IMR-90 (cell line): ENCODE measurements around the gene KYNU. TPM values are rescaled to one million over a fixed set of nuclear protein-coding genes. Genes with fewer than 3 reads are reported as not detected.

Experiments
- ATAC-seq: fragments of 200-7000 bp; cut with Tn5 transposase; 2 replicates; pipeline ENCODE4 v1.9.1; 2020; ENCODE audit warnings: low read depth, mild to moderate bottlenecking, moderate library complexity
- BruUV-seq: library from RNA; stranded (reverse); fragments of 400-500 nt; replicated peaks from 2 replicates; lab custom pipeline; 2021; lab: Mats Ljungman, UMichigan
- CTCF ChIA-PET: fragments of 300-600 bp; formaldehyde crosslinking; extraction: SDS; loops from one replicate; lab custom pipeline; 2021; ENCODE audit warnings: antibody characterized with exemption; lab: Yijun Ruan, JAX
- POLR2A ChIA-PET: fragments of 300-600 bp; sonication (Branson Sonifier 250); formaldehyde crosslinking; loops from one replicate; lab custom pipeline; 2022; ENCODE audit warnings: antibody characterized with exemption; ENCODE audit not compliant: unreplicated experiment; lab: Charles Lee
- DNase-seq: peaks from one replicate; pipeline ENCODE4 v3.0.0; 2013
- H2AFZ ChIP-seq: replicated peaks from 2 replicates; pipeline ENCODE3; 2013; ENCODE audit warnings: low read length, mild to moderate bottlenecking; ENCODE audit not compliant: poor library complexity
- H2AK5ac ChIP-seq: 2 replicates; pipeline ENCODE4 v1.6.1; 2013; ENCODE audit warnings: low read depth, low read length, inconsistent platforms
- H2AK9ac ChIP-seq: replicated peaks from 2 replicates; pipeline ENCODE3; 2013; ENCODE audit warnings: mild to moderate bottlenecking, low read depth, low read length, moderate library complexity; ENCODE audit not compliant: poor library complexity
- H2BK120ac ChIP-seq: 2 replicates; pipeline ENCODE4 v1.6.1; 2013; ENCODE audit warnings: low read depth, low read length, inconsistent platforms
- H2BK15ac ChIP-seq: 3 replicates; pipeline ENCODE4 v1.6.1; 2013; ENCODE audit warnings: low read depth, low read length, inconsistent platforms
- H2BK20ac ChIP-seq: 2 replicates; pipeline ENCODE4 v1.6.1; 2013; ENCODE audit warnings: low read depth, mild to moderate bottlenecking, inconsistent platforms, low read length, moderate library complexity
- H2BK5ac ChIP-seq: 2 replicates; pipeline ENCODE4 v1.6.1; 2013; ENCODE audit warnings: mild to moderate bottlenecking, low read depth, low read length, inconsistent platforms; ENCODE audit not compliant: poor library complexity, severe bottlenecking
- H3K14ac ChIP-seq: replicated peaks from 2 replicates; pipeline ENCODE4 v1.6.1; 2013; ENCODE audit warnings: low read depth, low read length, inconsistent platforms
- H3K18ac ChIP-seq: 2 replicates; pipeline ENCODE4 v1.6.1; 2013; ENCODE audit warnings: low read depth, low read length, control low read depth
- H3K23ac ChIP-seq: 2 replicates; pipeline ENCODE4 v1.6.1; 2013; ENCODE audit warnings: low read depth, low read length, inconsistent platforms
- H3K27ac ChIP-seq: 2 replicates; pipeline ENCODE4 v1.5.1; 2013; ENCODE audit warnings: mild to moderate bottlenecking, control low read depth, low read length; ENCODE audit not compliant: insufficient read depth
- H3K27me3 ChIP-seq: 2 replicates; pipeline ENCODE4 v1.6.1; 2013; ENCODE audit warnings: low read length; ENCODE audit not compliant: control insufficient read depth, insufficient read depth
- H3K36me3 ChIP-seq: 2 replicates; pipeline ENCODE4 v1.6.1; 2013; ENCODE audit warnings: low read length, mixed read lengths; ENCODE audit not compliant: control insufficient read depth, insufficient read depth
- H3K4ac ChIP-seq: 2 replicates; pipeline ENCODE4 v1.6.1; 2013; ENCODE audit warnings: low read depth, low read length, inconsistent platforms
- H3K4me1 ChIP-seq: 2 replicates; pipeline ENCODE4 v1.6.1; 2013; ENCODE audit warnings: low read length, mixed read lengths; ENCODE audit not compliant: control insufficient read depth, insufficient read depth
- H3K4me2 ChIP-seq: 2 replicates; pipeline ENCODE4 v1.6.1; 2013; ENCODE audit warnings: low read depth, mild to moderate bottlenecking, control low read depth, low read length, moderate library complexity
- H3K4me3 ChIP-seq: 2 replicates; pipeline ENCODE4 v1.5.1; 2013; ENCODE audit warnings: low read depth, mild to moderate bottlenecking, control low read depth, low read length, moderate library complexity; ENCODE audit not compliant: insufficient read depth
- H3K56ac ChIP-seq: 2 replicates; pipeline ENCODE4 v1.6.1; 2013; ENCODE audit warnings: low read length, inconsistent platforms; ENCODE audit not compliant: insufficient read depth; ENCODE audit errors: extremely low read depth
- H3K79me1 ChIP-seq, 2 experiments: 2 replicates each; pipeline ENCODE4 v1.6.1; 2013; ENCODE audit warnings: low read length in 2 of 2, inconsistent platforms in 1 of 2, low read depth in 1 of 2
- H3K9ac ChIP-seq: 2 replicates; pipeline ENCODE4 v1.6.1; 2013; ENCODE audit warnings: low read depth, low read length, control low read depth
- H3K9me1 ChIP-seq: 2 replicates; pipeline ENCODE4 v1.6.1; 2013; ENCODE audit warnings: low read length, inconsistent platforms; ENCODE audit not compliant: insufficient read depth
- H3K9me3 ChIP-seq: 2 replicates; pipeline ENCODE4 v1.6.1; 2013; ENCODE audit warnings: low read length; ENCODE audit not compliant: control insufficient read depth, insufficient read depth
- H4K20me1 ChIP-seq: 2 replicates; pipeline ENCODE4 v1.6.1; 2013; ENCODE audit warnings: low read length, inconsistent platforms; ENCODE audit not compliant: insufficient read depth
- H4K5ac ChIP-seq: 2 replicates; pipeline ENCODE4 v1.6.1; 2013; ENCODE audit warnings: mild to moderate bottlenecking, low read depth, low read length, control low read depth
- H4K8ac ChIP-seq, 2 experiments: 2 replicates each; pipeline ENCODE4 v1.6.1; 2013; ENCODE audit warnings: low read depth in 2 of 2, low read length in 2 of 2, control low read depth in 1 of 2, inconsistent platforms in 1 of 2
- H4K91ac ChIP-seq: 2 replicates; pipeline ENCODE4 v1.6.1; 2013; ENCODE audit warnings: low read depth, low read length, inconsistent platforms; ENCODE audit not compliant: insufficient read depth
- BHLHE40 ChIP-seq: fragments of 150-350 bp; IDR thresholded peaks from 2 replicates; pipeline ENCODE4 v1.6.1; 2016; ENCODE audit warnings: mild to moderate bottlenecking, low read depth, low read length
- CEBPB ChIP-seq: IDR thresholded peaks from 2 replicates; pipeline ENCODE4 v1.6.1; 2012; ENCODE audit warnings: low read depth, low read length, improper control_type of control experiment
- CHD1 ChIP-seq: IDR thresholded peaks from 2 replicates; pipeline ENCODE4 v1.6.1; 2012; ENCODE audit warnings: low read depth, low read length, improper control_type of control experiment
- FOS ChIP-seq: fragments of 150-350 bp; IDR thresholded peaks from 2 replicates; pipeline ENCODE4 v1.6.1; 2016; ENCODE audit warnings: low read depth, low read length
- MAFK ChIP-seq: IDR thresholded peaks from 2 replicates; pipeline ENCODE4 v1.6.1; 2012; ENCODE audit warnings: low read depth, low read length, improper control_type of control experiment
- MAZ ChIP-seq: IDR thresholded peaks from 2 replicates; pipeline ENCODE4 v1.6.1; 2012; ENCODE audit warnings: low read depth, mild to moderate bottlenecking, low read length, improper control_type of control experiment, moderate library complexity, borderline replicate concordance
- MXI1 ChIP-seq: IDR thresholded peaks from 2 replicates; pipeline ENCODE4 v1.6.1; 2012; ENCODE audit warnings: low read depth, mild to moderate bottlenecking, low read length, moderate library complexity, borderline replicate concordance
- NFE2L2 ChIP-seq: fragments of 150-350 bp; IDR thresholded peaks from 2 replicates; pipeline ENCODE4 v1.6.1; 2016; ENCODE audit warnings: low read depth, mild to moderate bottlenecking, low read length
- POLR2A ChIP-seq: IDR thresholded peaks from 2 replicates; pipeline ENCODE4 v1.6.1; 2012; ENCODE audit warnings: mild to moderate bottlenecking, low read depth, low read length
- RAD21 ChIP-seq: IDR thresholded peaks from 2 replicates; pipeline ENCODE4 v1.6.1; 2012; ENCODE audit warnings: low read length, improper control_type of control experiment
- RCOR1 ChIP-seq: IDR thresholded peaks from 2 replicates; pipeline ENCODE4 v1.6.1; 2012; ENCODE audit warnings: mild to moderate bottlenecking, low read length, improper control_type of control experiment; ENCODE audit not compliant: insufficient replicate concordance
- RFX5 ChIP-seq: IDR thresholded peaks from 2 replicates; pipeline ENCODE4 v1.8.0; 2012; ENCODE audit warnings: low read depth, mild to moderate bottlenecking, low read length, moderate library complexity
- SMC3 ChIP-seq: fragments of 150-350 bp; IDR thresholded peaks from 2 replicates; pipeline ENCODE4 v1.6.1; 2016; ENCODE audit warnings: low read depth, mild to moderate bottlenecking, antibody characterized with exemption, low read length, moderate library complexity
- WGBS, 2 experiments: methylation state at CpG; one replicate each; pipeline versions ENCODE4 v1.1.5 to v1.1.7; 2013; ENCODE audit warnings: missing lambda C conversion rate in 2 of 2; ENCODE audit not compliant: insufficient read length in 1 of 2; ENCODE audit errors: extremely low coverage in 2 of 2; 5-methylcytosine and 5-hydroxymethylcytosine counted together
- dilution Hi-C: fragments of 300-500 bp; cut with HindIII; formaldehyde crosslinking; loops from one replicate; pipeline ENCODE4 v1.14.3; 2018; ENCODE audit warnings: low sequenced_read_pairs; ENCODE audit not compliant: unreplicated experiment
- in situ Hi-C: fragments of 300-500 bp; cut with MboI; formaldehyde crosslinking; loops from 3 replicates; pipeline ENCODE4 v1.14.3; 2019; ENCODE audit warnings: low sequenced_read_pairs, inconsistent platforms, mixed read lengths
- intact Hi-C: fragments of 100-400 bp; cut with micrococcal nuclease; formaldehyde crosslinking; loops from 2 replicates; pipeline ENCODE4 v1.10.0; 2022
- polyA plus RNA-seq, 3 experiments: library from polyadenylated mRNA; depleted of rRNA; stranded (reverse); fragments of >200 nt; gene quantifications; 2 replicates each; pipeline ENCODE4 v1.2.3, GENCODE V29; 2012; ENCODE audit warnings: low replicate concordance in 1 of 3
- total RNA-seq: library from RNA; depleted of rRNA; stranded (reverse); fragments of >200 nt; gene quantifications from 2 replicates; pipeline ENCODE4 v1.2.3, GENCODE V29; 2012
- TF ChIP-seq, protein P1 (sequence below): fragments of 150-350 bp; IDR thresholded peaks from 2 replicates; pipeline ENCODE4 v1.6.1; 2017; ENCODE audit warnings: mild to moderate bottlenecking, antibody characterized with exemption, low read length, low read depth
- TF ChIP-seq, protein P2 (sequence below): conservative IDR thresholded peaks from 2 replicates; pipeline ENCODE4 v1.5.1; 2012; ENCODE audit warnings: mild to moderate bottlenecking, low read depth, low read length, improper control_type of control experiment
- TF ChIP-seq, protein P3 (sequence below): fragments of 150-350 bp; IDR thresholded peaks from 2 replicates; pipeline ENCODE4 v1.6.1; 2016; ENCODE audit warnings: low read depth, mild to moderate bottlenecking, low read length, moderate library complexity, borderline replicate concordance

The KYNU gene
- total and polyA plus RNA-seq, 2 of the 4 experiments (the other 2 are of a cell fraction) = 0.75 to 2.9 TPM

DNA sequence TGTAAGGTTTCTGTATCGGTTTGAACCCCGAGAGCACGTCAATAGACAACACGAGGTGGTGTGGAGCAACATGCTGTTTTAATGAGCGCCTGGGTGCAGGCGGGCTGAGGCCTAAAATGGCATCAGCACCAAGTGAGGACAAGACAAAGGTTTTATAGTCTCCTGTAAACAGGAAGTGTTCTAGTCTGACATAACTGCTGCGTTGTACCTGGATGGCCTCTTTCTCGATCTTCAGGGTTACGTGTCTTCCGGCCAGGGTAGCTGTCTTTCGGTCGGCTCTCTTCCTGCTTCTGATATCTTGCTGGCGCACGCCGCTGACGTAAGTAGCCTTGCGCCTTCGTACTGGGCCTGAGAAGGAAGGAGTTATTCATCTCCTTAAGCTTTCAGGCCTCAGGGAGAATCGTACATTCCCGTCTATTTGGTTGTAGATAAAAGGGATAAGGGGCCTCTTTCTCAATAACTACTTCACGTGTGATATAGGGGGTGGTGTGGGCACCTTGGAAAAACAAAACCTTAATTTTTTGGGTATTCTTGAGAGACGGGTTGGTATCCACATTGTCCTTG lies 53.5 kb downstream of the KYNU start:
- TF ChIP-seq SMC3 = no peak
- no peak for TF ChIP-seq FOS
- no peak for TF ChIP-seq BHLHE40
- TF ChIP-seq CEBPB = no peak
- TF ChIP-seq, protein P1, sequence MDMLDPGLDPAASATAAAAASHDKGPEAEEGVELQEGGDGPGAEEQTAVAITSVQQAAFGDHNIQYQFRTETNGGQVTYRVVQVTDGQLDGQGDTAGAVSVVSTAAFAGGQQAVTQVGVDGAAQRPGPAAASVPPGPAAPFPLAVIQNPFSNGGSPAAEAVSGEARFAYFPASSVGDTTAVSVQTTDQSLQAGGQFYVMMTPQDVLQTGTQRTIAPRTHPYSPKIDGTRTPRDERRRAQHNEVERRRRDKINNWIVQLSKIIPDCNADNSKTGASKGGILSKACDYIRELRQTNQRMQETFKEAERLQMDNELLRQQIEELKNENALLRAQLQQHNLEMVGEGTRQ = no peak
- TF ChIP-seq, protein P2, sequence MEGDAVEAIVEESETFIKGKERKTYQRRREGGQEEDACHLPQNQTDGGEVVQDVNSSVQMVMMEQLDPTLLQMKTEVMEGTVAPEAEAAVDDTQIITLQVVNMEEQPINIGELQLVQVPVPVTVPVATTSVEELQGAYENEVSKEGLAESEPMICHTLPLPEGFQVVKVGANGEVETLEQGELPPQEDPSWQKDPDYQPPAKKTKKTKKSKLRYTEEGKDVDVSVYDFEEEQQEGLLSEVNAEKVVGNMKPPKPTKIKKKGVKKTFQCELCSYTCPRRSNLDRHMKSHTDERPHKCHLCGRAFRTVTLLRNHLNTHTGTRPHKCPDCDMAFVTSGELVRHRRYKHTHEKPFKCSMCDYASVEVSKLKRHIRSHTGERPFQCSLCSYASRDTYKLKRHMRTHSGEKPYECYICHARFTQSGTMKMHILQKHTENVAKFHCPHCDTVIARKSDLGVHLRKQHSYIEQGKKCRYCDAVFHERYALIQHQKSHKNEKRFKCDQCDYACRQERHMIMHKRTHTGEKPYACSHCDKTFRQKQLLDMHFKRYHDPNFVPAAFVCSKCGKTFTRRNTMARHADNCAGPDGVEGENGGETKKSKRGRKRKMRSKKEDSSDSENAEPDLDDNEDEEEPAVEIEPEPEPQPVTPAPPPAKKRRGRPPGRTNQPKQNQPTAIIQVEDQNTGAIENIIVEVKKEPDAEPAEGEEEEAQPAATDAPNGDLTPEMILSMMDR = no peak
- TF ChIP-seq RAD21 = no peak
- no peak for TF ChIP-seq MAFK
- no peak for TF ChIP-seq RFX5
- no peak for TF ChIP-seq POLR2A
- TF ChIP-seq NFE2L2 = no peak
- TF ChIP-seq, protein P3, sequence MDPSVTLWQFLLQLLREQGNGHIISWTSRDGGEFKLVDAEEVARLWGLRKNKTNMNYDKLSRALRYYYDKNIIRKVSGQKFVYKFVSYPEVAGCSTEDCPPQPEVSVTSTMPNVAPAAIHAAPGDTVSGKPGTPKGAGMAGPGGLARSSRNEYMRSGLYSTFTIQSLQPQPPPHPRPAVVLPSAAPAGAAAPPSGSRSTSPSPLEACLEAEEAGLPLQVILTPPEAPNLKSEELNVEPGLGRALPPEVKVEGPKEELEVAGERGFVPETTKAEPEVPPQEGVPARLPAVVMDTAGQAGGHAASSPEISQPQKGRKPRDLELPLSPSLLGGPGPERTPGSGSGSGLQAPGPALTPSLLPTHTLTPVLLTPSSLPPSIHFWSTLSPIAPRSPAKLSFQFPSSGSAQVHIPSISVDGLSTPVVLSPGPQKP = no peak
- TF ChIP-seq MAZ = no peak
- TF ChIP-seq RCOR1 = no peak
- TF ChIP-seq MXI1 = no peak
- no peak for TF ChIP-seq CHD1
- POLR2A ChIA-PET = no interaction called here
- in situ Hi-C loops (no loop called here), dilution Hi-C loops (no loop called here), intact Hi-C loops (no loop called here)
- Histone ChIP-seq H3K27me3 (no peaks in the 10 kb centered on the region), H3K36me3 (no peaks in the 10 kb centered on the region), H4K20me1 (no peaks in the 10 kb centered on the region), H3K79me1 (no peaks in the 10 kb centered on the region), H4K5ac (no peak overlapping the region), H3K14ac (no peak overlapping the region), H3K9me3 (no peaks in the 10 kb centered on the region), H3K18ac (no peak overlapping the region), H2BK120ac (no peak overlapping the region), H2BK5ac (no peak overlapping the region), H3K56ac (no peak overlapping the region), H2BK20ac (no peak overlapping the region), H3K23ac (no peak overlapping the region), H3K9me1 (no peaks in the 10 kb centered on the region), H3K9ac (no peak overlapping the region), H3K4ac (no peak overlapping the region), H2AK9ac (no peak overlapping the region), H2BK15ac (no peak overlapping the region), H2AK5ac (no peak overlapping the region), H3K4me2 (no peak overlapping the region), H2AFZ (no peak overlapping the region), H3K27ac (no peak overlapping the region), H3K4me3 (no peak overlapping the region), H4K8ac (no peak overlapping the region), H3K4me1 (no peaks in the 10 kb centered on the region), H4K91ac (no peak overlapping the region)
- no peak for DNase-seq
- no TSS peak for BruUV-seq
- no peak for ATAC-seq
- WGBS, 2 experiments = 95% methylated on average over 7 of the region's 22 CpGs; no CpG with 5 or more reads in 1 of the 2 experiments
- CTCF ChIA-PET = no interaction called here
